GM19438 (cell line): ENCODE results near the gene NRIP3.

Source experiments
- ATAC-seq: cut with Tn5 transposase; IDR thresholded peaks from one replicate; pipeline ENCODE4 v1.9.1; 2021; ENCODE audit warnings: low read depth; ENCODE audit not compliant: unreplicated experiment

Gene NRIP3

GRCh38 chr11:8933931-8934330 is 69.9 kb downstream of the NRIP3 start:
- ATAC-seq, result no peak

- ATAC-seq, result no peak
Observed at GRCh38 chr11:8932564-8933180, 71.1 kb downstream of the NRIP3 start, which contains the start of gene C11orf16. TSS of gene C11orf16 (minus strand) at chr11:8932947. CDS start at chr11:8932308, 639 bp downstream.
